BE2C (cell line): ENCODE results near the gene MSLN.
"Not testable (repeated sequence)": the region's sequence is repeated elsewhere in the genome, so short reads cannot be mapped to it uniquely, and the experiment has no call there.

ENCODE experiments used
- DNase-seq: peaks from one replicate; pipeline ENCODE4 v3.0.0-alpha.2; 2020
- H3K27me3 ChIP-seq: fragments of 250-450 bp; sonication (Bioruptor Pico); 2 replicates; pipeline ENCODE4 v1.5.1; 2020; ENCODE audit warnings: mild to moderate bottlenecking
- H3K36me3 ChIP-seq: fragments of 250-450 bp; sonication (Bioruptor Pico); 2 replicates; pipeline ENCODE4 v1.5.1; 2020; ENCODE audit warnings: mild to moderate bottlenecking
- H3K4me1 ChIP-seq: fragments of 250-450 bp; sonication (Bioruptor Pico); 2 replicates; pipeline ENCODE4 v1.5.1; 2020
- H3K4me3 ChIP-seq: 2 replicates; pipeline ENCODE4 v1.5.1; 2011; ENCODE audit warnings: low read depth, low read length
- H3K9me3 ChIP-seq: fragments of 250-450 bp; sonication (Bioruptor Pico); 2 replicates; pipeline ENCODE4 v1.5.1; 2020
- CTCF ChIP-seq: IDR thresholded peaks from 2 replicates; pipeline ENCODE4 v1.5.1; 2012; ENCODE audit warnings: mild to moderate bottlenecking, low read depth, low read length

MSLN gene

DNA sequence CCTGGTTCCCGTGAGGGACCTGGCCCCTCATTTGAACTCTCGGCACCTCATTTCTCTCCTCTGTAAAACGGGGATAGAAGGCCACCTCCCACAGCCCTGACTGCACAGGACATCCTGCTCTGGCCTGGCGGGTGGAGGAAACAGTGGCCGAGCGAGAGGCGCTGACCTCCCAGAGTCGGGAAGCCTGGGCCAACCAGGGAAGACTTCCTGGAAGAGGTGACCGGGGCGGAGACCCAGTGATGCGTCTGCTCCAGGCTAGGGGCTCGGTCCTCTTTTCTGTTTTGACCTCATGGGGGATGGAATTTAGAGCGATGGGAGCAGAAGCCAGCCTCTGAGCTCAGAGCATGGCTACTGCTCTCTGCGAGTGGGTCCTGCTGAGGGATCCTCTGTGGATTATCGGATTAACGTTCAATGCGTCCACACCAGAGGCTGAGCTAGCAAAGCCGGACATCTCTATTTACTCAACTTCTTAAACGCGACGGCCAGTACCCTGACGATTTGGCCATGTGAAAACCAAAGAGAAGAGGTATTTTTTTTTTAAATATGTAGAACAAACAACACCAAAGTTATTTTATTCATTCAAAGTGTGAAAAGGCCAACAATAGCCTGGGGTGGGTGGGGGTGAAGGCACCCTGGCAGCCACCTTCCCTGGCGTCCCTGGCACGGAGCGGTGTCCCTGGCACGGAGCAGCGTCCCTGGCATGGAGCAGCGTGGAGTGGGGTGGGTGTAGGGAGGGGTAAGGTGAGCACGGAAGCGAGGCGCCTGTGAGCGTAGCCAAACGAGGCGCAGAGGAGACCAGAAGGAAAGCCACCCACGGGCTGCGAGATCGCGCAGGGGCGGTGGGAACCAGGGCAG lies 9.2 kb upstream of the MSLN start:
- Histone ChIP-seq H3K9me3 (no peaks in the 10 kb centered on the region), H3K36me3 (no peaks in the 10 kb centered on the region), H3K4me1 (no peaks in the 10 kb centered on the region), H3K27me3 (no peaks in the 10 kb centered on the region), H3K4me3 (no peak overlapping the region)
- TF ChIP-seq CTCF = no peak
- no peak for DNase-seq

GRCh38 chr16:752007-752312 lies 8.6 kb upstream of the MSLN start:
- no peak for DNase-seq
- TF ChIP-seq CTCF = no peak

GRCh38 chr16:754121-754607 lies 6.4 kb upstream of the MSLN start:
- not testable (repeated sequence) for H3K4me1 ChIP-seq, H3K36me3 ChIP-seq, H3K4me3 ChIP-seq, H3K9me3 ChIP-seq, H3K27me3 ChIP-seq, DNase-seq

More at GRCh38 chr16:752007-752312, 8.6 kb upstream of the MSLN start:
- Histone ChIP-seq H3K4me1 (no peaks in the 10 kb centered on the region), H3K36me3 (no peaks in the 10 kb centered on the region), H3K27me3 (no peaks in the 10 kb centered on the region), H3K9me3 (no peaks in the 10 kb centered on the region), H3K4me3 (no peak overlapping the region)

GRCh38 chr16:754656-755055 lies 5.9 kb upstream of the MSLN start:
- Histone ChIP-seq H3K9me3 (no peaks in the 10 kb centered on the region), H3K27me3 (no peaks in the 10 kb centered on the region), H3K4me1 (no peaks in the 10 kb centered on the region), H3K4me3 (no peak overlapping the region), H3K36me3 (no peaks in the 10 kb centered on the region)
- TF ChIP-seq CTCF = no peak
- DNase-seq = no peak

GRCh38 chr16:756428-756827 lies 4.1 kb upstream of the MSLN start:
- DNase-seq = no peak
- no peaks in the 10 kb centered on the region for H3K4me1 ChIP-seq
- H3K36me3 ChIP-seq = no peaks in the 10 kb centered on the region

GRCh38 chr16:759110-759910 lies 1.2 kb upstream of the MSLN start:
- TF ChIP-seq CTCF = no peak

More at GRCh38 chr16:756428-756827, 4.1 kb upstream of the MSLN start:
- Histone ChIP-seq H3K27me3 (no peaks in the 10 kb centered on the region), H3K4me3 (no peak overlapping the region), H3K9me3 (no peaks in the 10 kb centered on the region)
- TF ChIP-seq CTCF = no peak

More at GRCh38 chr16:759110-759910, 1.2 kb upstream of the MSLN start:
- Histone ChIP-seq H3K27me3 (no peaks in the 10 kb centered on the region), H3K4me3 (no peak overlapping the region), H3K9me3 (no peaks in the 10 kb centered on the region), H3K4me1 (no peaks in the 10 kb centered on the region), H3K36me3 (no peaks in the 10 kb centered on the region)
- DNase-seq = no peak
